ENCODE results near the gene LYPD4.

The LYPD4 gene

DNA sequence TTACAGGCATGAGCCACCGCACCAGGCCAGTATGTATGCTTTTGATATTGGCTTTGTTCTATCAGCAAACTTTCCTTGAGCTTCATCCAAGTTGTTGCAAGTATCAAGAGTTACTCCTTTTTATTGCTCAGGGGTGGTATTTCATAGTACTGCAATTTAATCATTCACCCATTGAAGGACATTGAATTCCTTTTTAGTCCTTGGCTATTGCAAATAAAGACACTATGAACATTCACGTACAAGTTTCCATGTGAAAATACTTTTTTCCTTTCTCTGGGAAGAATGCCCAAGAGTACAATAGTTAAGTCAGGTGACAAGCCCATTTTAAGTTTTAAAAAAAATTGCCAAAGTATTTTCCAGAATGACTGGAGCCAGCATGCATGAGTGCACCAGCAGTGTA lies 27.7 kb downstream of the LYPD4 start:
- CTCF ChIA-PET = interaction anchor here (0.6 to 1.1 kb wide), 4 partner anchors 22 to 110 kb away, joined by 3 to 5 read pairs (median 4); no protein-coding TSS in a partner anchor
- no peak for DNase-seq (ENCODE audit: extremely low spot score)
- no peak for TF ChIP-seq ARNT (IDR thresholded peaks at IDR 0.05)
- no peak for TF ChIP-seq HDGF (IDR thresholded peaks at IDR 0.05; ENCODE audit: borderline replicate concordance)
- TF ChIP-seq ELF4 (IDR thresholded peaks at IDR 0.05) = no peak
- no peak for TF ChIP-seq LEF1 (IDR thresholded peaks at IDR 0.05; ENCODE audit: borderline replicate concordance)
- no peak for TF ChIP-seq NFRKB (IDR thresholded peaks at IDR 0.05)
- TF ChIP-seq FOXA1 (IDR thresholded peaks at IDR 0.05) = no peak
- TF ChIP-seq, protein P1, sequence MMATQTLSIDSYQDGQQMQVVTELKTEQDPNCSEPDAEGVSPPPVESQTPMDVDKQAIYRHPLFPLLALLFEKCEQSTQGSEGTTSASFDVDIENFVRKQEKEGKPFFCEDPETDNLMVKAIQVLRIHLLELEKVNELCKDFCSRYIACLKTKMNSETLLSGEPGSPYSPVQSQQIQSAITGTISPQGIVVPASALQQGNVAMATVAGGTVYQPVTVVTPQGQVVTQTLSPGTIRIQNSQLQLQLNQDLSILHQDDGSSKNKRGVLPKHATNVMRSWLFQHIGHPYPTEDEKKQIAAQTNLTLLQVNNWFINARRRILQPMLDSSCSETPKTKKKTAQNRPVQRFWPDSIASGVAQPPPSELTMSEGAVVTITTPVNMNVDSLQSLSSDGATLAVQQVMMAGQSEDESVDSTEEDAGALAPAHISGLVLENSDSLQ (IDR thresholded peaks at IDR 0.05) = no peak
- TF ChIP-seq BHLHE40 (IDR thresholded peaks at IDR 0.05; ENCODE audit: borderline replicate concordance) = no peak
- no peak for TF ChIP-seq FOXK2 (IDR thresholded peaks at IDR 0.05)
- no peak for TF ChIP-seq CTBP1 (IDR thresholded peaks at IDR 0.05; ENCODE audit: borderline replicate concordance)
- POLR2A ChIA-PET = no interaction called here

DNA sequence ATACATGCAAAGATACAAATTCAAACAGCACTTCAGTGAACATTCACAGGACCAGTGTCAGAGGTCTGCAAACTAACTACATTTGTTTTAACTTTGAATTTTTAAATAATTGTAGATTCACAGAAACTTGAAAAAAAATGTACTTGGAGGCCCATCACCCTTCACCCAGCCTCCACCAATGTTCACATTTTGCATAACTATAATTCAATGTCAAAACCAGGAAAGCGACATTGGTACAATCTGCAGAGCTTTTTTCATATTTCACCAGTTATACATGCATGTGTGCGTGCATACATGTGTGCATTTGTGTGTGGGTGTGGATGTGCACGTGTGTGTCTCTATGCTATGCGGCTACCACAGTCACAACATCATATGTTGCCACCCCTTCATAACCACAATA lies 29.2 kb downstream of the LYPD4 start:
- ChIA-PET CTCF (interaction anchor here (0.6 kb wide), 1 partner anchor 263 kb away, joined by 3 read pairs; no protein-coding TSS in a partner anchor), POLR2A (no interaction called here)
- no peak for DNase-seq (ENCODE audit: extremely low spot score)
- TF ChIP-seq FOXA1 (IDR thresholded peaks at IDR 0.05) = no peak

DNA sequence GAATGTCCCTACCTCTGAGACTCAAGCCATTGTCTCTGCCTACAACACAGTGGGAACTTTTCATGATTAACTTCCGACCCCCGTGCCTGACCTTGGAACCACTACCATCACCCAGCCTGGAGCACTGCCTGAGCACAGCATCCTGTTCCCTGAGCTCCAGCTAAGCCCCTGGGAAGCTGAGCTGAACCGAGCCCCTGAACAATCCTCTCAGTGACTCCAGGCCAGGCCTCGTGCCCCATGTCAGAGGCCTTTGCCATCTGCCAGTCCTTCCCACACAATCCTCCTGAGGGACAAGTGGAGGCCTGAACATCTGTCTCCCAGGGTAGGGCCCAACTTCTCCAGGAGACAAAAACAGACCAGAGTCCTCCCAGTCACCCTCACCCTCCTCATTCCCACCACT lies 30.6 kb downstream of the LYPD4 start:
- no peak for DNase-seq (ENCODE audit: extremely low spot score)
- TF ChIP-seq FOXA1 (IDR thresholded peaks at IDR 0.05) (no peak), NFRKB (IDR thresholded peaks at IDR 0.05) (no peak), ZNF384 (IDR thresholded peaks at IDR 0.05) (no peak), ARNT (IDR thresholded peaks at IDR 0.05) (no peak), FOXM1 (IDR thresholded peaks at IDR 0.05; ENCODE audit: borderline replicate concordance) (no peak), L3MBTL2 (conservative IDR thresholded peaks at IDR 0.05) (no peak), HDGF (IDR thresholded peaks at IDR 0.05; ENCODE audit: borderline replicate concordance) (no peak), TARDBP (IDR thresholded peaks at IDR 0.05) (no peak)
- TF ChIP-seq, protein P1 (IDR thresholded peaks at IDR 0.05) = no peak
- ChIA-PET POLR2A (no interaction called here), CTCF (interaction anchor here (0.5 to 1.0 kb wide), 2 partner anchors 20 to 23 kb away, joined by 3 read pairs; no protein-coding TSS in a partner anchor)

DNA sequence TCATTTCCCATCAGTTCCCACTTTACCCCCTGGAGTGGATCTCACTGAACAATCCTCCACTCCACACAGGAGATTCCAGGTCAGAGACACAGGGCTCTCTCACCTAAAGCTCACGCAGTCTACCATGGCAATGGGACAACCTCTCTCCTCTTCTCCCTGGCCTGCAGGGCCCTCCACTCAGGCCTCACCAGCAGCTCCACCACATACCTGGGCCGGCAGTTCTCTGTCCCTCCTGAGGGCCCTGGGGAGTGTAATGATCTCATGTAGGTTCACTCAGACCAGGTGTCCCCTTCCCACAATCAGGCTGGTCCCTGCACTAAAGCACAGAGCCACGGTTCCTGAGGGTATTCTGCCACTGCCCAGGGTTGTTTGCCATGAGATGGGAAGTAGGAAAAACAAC lies 32.5 kb downstream of the LYPD4 start:
- no peak for DNase-seq (ENCODE audit: extremely low spot score)
- ChIA-PET CTCF (interaction anchor here (1.0 kb wide), 1 partner anchor 19 kb away, joined by 3 read pairs; no protein-coding TSS in a partner anchor), POLR2A (no interaction called here)
- TF ChIP-seq FOXA1 (IDR thresholded peaks at IDR 0.05) = no peak
- TF ChIP-seq ZNF384 (IDR thresholded peaks at IDR 0.05) = no peak
- TF ChIP-seq CTBP1 (IDR thresholded peaks at IDR 0.05; ENCODE audit: borderline replicate concordance) = no peak
- TF ChIP-seq FOXM1 (IDR thresholded peaks at IDR 0.05; ENCODE audit: borderline replicate concordance) = no peak
- TF ChIP-seq ARNT (IDR thresholded peaks at IDR 0.05) = no peak
- no peak for TF ChIP-seq TARDBP (IDR thresholded peaks at IDR 0.05)

DNA sequence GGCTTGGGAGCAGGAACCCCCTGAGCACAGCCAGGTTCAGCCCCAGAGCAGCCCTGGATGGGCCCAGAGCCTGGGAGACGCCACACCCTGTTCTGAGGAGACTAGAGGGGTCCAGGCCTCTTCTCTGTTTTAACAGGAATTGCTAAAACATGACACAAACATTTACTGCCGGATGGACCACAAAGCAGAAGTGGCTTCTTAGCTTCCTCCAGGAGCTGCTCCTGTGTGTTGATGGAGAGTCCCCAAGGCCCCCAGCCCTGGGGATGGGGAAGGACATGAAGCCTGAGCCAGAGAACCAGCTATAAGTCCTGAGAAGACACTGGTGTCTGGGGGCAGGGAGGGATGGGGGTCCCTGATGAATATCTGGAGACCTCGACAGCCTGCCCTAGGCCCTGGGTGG lies 33.4 kb downstream of the LYPD4 start:
- no peak for DNase-seq (ENCODE audit: extremely low spot score)
- CTCF ChIA-PET = interaction anchor here (0.6 kb wide), 1 partner anchor 205 kb away, joined by 3 read pairs; no protein-coding TSS in a partner anchor
- no peak for TF ChIP-seq SP1 (IDR thresholded peaks at IDR 0.05)
- no peak for TF ChIP-seq L3MBTL2 (conservative IDR thresholded peaks at IDR 0.05)
- TF ChIP-seq ARNT (IDR thresholded peaks at IDR 0.05) = no peak
- TF ChIP-seq FOXA1 (IDR thresholded peaks at IDR 0.05) = no peak
- TF ChIP-seq HDGF (IDR thresholded peaks at IDR 0.05; ENCODE audit: borderline replicate concordance) = no peak
- TF ChIP-seq, protein P1 (IDR thresholded peaks at IDR 0.05) = no peak
- TF ChIP-seq ZNF384 (IDR thresholded peaks at IDR 0.05) = no peak
- POLR2A ChIA-PET = no interaction called here

DNA sequence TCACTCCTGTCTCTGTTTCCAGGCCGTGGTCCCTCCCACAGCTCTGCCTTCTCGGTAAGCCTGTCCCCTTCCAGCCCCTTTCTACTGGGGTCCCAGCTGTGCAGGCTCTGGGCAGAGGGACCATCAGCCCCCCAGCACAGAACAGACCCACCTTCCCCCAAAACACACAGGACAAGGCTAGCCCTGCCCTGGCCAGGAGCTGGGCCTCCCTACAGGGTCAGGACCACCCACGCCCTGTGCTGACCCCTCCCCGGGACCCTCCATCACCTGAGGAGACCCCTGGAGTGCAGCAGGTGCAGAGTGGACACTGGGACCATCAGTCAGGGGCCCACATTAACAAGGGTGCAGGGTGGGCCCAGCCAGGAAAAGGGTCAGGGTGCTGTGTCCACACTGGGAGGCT lies 34.2 kb downstream of the LYPD4 start:
- CTCF ChIA-PET = no interaction called here
- POLR2A ChIA-PET = no interaction called here

More for the DNA sequence above, 34.2 kb downstream of the LYPD4 start:
- TF ChIP-seq FOXM1 (IDR thresholded peaks at IDR 0.05; ENCODE audit: borderline replicate concordance) = no peak
- no peak for TF ChIP-seq L3MBTL2 (conservative IDR thresholded peaks at IDR 0.05)
- TF ChIP-seq TARDBP (IDR thresholded peaks at IDR 0.05) = no peak
- TF ChIP-seq BHLHE40 (IDR thresholded peaks at IDR 0.05; ENCODE audit: borderline replicate concordance) = no peak
- TF ChIP-seq FOXA1 (IDR thresholded peaks at IDR 0.05) = no peak
- TF ChIP-seq, protein P1 (IDR thresholded peaks at IDR 0.05) = no peak
- no peak for DNase-seq (ENCODE audit: extremely low spot score)
